ENCODE results near the gene APBA3.

APBA3 gene

GRCh38 chr19:3725640-3726310 is 35.7 kb downstream of the APBA3 start:
- no peaks in the 10 kb centered on the region for H3K4me1 ChIP-seq
- no peaks in the 10 kb centered on the region for H3K36me3 ChIP-seq
- no peaks in the 10 kb centered on the region for H3K9me3 ChIP-seq
- H3K27me3 ChIP-seq: peaks cover 25% of the 10 kb centered on the region
- no peak overlapping the region for H3K4me3 ChIP-seq (ENCODE audit: low read depth, low read length)
- no peak for DNase-seq
- no peak for TF ChIP-seq CTCF (IDR thresholded peaks at IDR 0.05; ENCODE audit: low read depth, low read length)

GRCh38 chr19:3725121-3725520 is 36.4 kb downstream of the APBA3 start:
- Histone ChIP-seq H3K36me3 (no peaks in the 10 kb centered on the region), H3K9me3 (no peaks in the 10 kb centered on the region), H3K27me3 (peaks cover 25% of the 10 kb centered on the region), H3K4me3 (ENCODE audit: low read depth, low read length) (no peak overlapping the region), H3K4me1 (no peaks in the 10 kb centered on the region)
- TF ChIP-seq CTCF (IDR thresholded peaks at IDR 0.05; ENCODE audit: low read depth, low read length): no peak
- no peak for DNase-seq

- no peak overlapping the region for H3K4me3 ChIP-seq (ENCODE audit: low read depth, low read length)
- H3K9me3 ChIP-seq: no peaks in the 10 kb centered on the region
- no peak for TF ChIP-seq CTCF (IDR thresholded peaks at IDR 0.05; ENCODE audit: low read depth, low read length)
These were observed 37.6 kb downstream of the APBA3 start for GRCh38 chr19:3723883-3724282.

GRCh38 chr19:3723110-3723488 is 38.4 kb downstream of the APBA3 start:
- Histone ChIP-seq H3K4me3 (ENCODE audit: low read depth, low read length) (no peak overlapping the region), H3K36me3 (no peaks in the 10 kb centered on the region), H3K4me1 (no peaks in the 10 kb centered on the region), H3K27me3 (peaks cover 25% of the 10 kb centered on the region), H3K9me3 (no peaks in the 10 kb centered on the region)
- no peak for TF ChIP-seq CTCF (IDR thresholded peaks at IDR 0.05; ENCODE audit: low read depth, low read length)
- no peak for DNase-seq

More at GRCh38 chr19:3723883-3724282, 37.6 kb downstream of the APBA3 start:
- Histone ChIP-seq H3K4me1 (no peaks in the 10 kb centered on the region), H3K27me3 (peaks cover 25% of the 10 kb centered on the region), H3K36me3 (no peaks in the 10 kb centered on the region)
- no peak for DNase-seq

GRCh38 chr19:3722443-3723109 is 38.9 kb downstream of the APBA3 start:
- DNase-seq: no peak
- peaks cover 25% of the 10 kb centered on the region for H3K27me3 ChIP-seq
- H3K9me3 ChIP-seq: no peaks in the 10 kb centered on the region
- no peak overlapping the region for H3K4me3 ChIP-seq (ENCODE audit: low read depth, low read length)
- TF ChIP-seq CTCF (IDR thresholded peaks at IDR 0.05; ENCODE audit: low read depth, low read length): no peak
- no peaks in the 10 kb centered on the region for H3K4me1 ChIP-seq
- H3K36me3 ChIP-seq: no peaks in the 10 kb centered on the region

GRCh38 chr19:3721887-3722442 is 39.5 kb downstream of the APBA3 start:
- DNase-seq: no peak
- H3K27me3 ChIP-seq: peaks cover 25% of the 10 kb centered on the region
- TF ChIP-seq CTCF (IDR thresholded peaks at IDR 0.05; ENCODE audit: low read depth, low read length): no peak
- H3K36me3 ChIP-seq: no peaks in the 10 kb centered on the region
- no peaks in the 10 kb centered on the region for H3K9me3 ChIP-seq
- no peaks in the 10 kb centered on the region for H3K4me1 ChIP-seq
- H3K4me3 ChIP-seq (ENCODE audit: low read depth, low read length): no peak overlapping the region
